SK-N-SH (cell line): Measurements from ENCODE around the gene PNKD. TPM values are rescaled to one million over a fixed set of nuclear protein-coding genes. Genes with fewer than 3 reads are reported as not detected.

Experiments
- CTCF ChIA-PET: fragments of 300-600, 350-600 bp; formaldehyde crosslinking; extraction: SDS; loops from one replicate; lab custom pipeline; 2021; lab: Yijun Ruan, JAX
- POLR2A ChIA-PET: fragments of 350-600 bp; sonication (Branson Sonifier 250); formaldehyde crosslinking; extraction: SDS; loops from one replicate; lab custom pipeline; 2020; ENCODE audit warnings: antibody characterized with exemption, inconsistent platforms; lab: Yijun Ruan, JAX
- DNase-seq: peaks from one replicate; pipeline ENCODE4 v3.0.0; 2012
- H2AFZ ChIP-seq: fragments of 200-600 bp; sonication (generic); 2 replicates; pipeline ENCODE4 v1.8.1; 2016; ENCODE audit warnings: antibody characterized with exemption, mild to moderate bottlenecking, low read depth
- H3F3A ChIP-seq: fragments of 200-600 bp; sonication (generic); replicated peaks from 2 replicates; pipeline ENCODE3; 2016; ENCODE audit warnings: antibody characterized with exemption, mild to moderate bottlenecking; ENCODE audit not compliant: insufficient read depth
- H3K27ac ChIP-seq, 2 experiments: fragments of 200-500 bp in 1 of 2; fragments of 200-600 bp in 1 of 2; sonication (Bioruptor generic) in 1 of 2; sonication (generic), shearing (Covaris generic) in 1 of 2; 2 replicates each; pipeline versions ENCODE4 v1.5.1 to v1.6.1; 2014 to 2016; ENCODE audit warnings: low read depth in 2 of 2, inconsistent platforms in 1 of 2, low read length in 1 of 2, mild to moderate bottlenecking in 1 of 2, mixed read lengths in 1 of 2
- H3K27me3 ChIP-seq: fragments of 200-600 bp; sonication (generic), shearing (Covaris generic); 2 replicates; pipeline ENCODE4 v1.6.1; 2016; ENCODE audit warnings: mixed run types; ENCODE audit not compliant: insufficient read depth
- H3K36me3 ChIP-seq, 2 experiments: fragments of 200-500 bp in 1 of 2; fragments of 200-600 bp in 1 of 2; sonication (Bioruptor generic) in 1 of 2; sonication (generic) in 1 of 2; replicated peaks in 1 of 2; 2 replicates each; pipeline versions ENCODE3 to v1.5.1; 2014 to 2016; ENCODE audit warnings: low read length in 1 of 2, mild to moderate bottlenecking in 1 of 2; ENCODE audit not compliant: insufficient read depth in 2 of 2, control insufficient read depth in 1 of 2
- H3K4me1 ChIP-seq, 2 experiments: fragments of 200-500 bp in 1 of 2; fragments of 200-600 bp in 1 of 2; sonication (Bioruptor generic) in 1 of 2; sonication (generic), shearing (Covaris generic) in 1 of 2; 2 replicates each; pipeline versions ENCODE4 v1.5.1 to v1.6.1; 2014 to 2016; ENCODE audit warnings: low read depth in 1 of 2, low read length in 1 of 2, mixed run types in 1 of 2; ENCODE audit not compliant: insufficient read depth in 2 of 2, control insufficient read depth in 1 of 2
- H3K4me2 ChIP-seq: fragments of 200-600 bp; sonication (generic), shearing (Covaris generic); 2 replicates; pipeline ENCODE4 v1.6.1; 2017; ENCODE audit warnings: mixed run types
- H3K4me3 ChIP-seq, 2 experiments: fragments of 200-500 bp in 1 of 2; fragments of 200-600 bp in 1 of 2; sonication (Bioruptor generic) in 1 of 2; sonication (generic), shearing (Covaris generic) in 1 of 2; 2 replicates each; pipeline versions ENCODE4 v1.5.1 to v1.8.1; 2014 to 2016; ENCODE audit warnings: low read depth in 2 of 2, inconsistent platforms in 1 of 2, low read length in 1 of 2, mild to moderate bottlenecking in 1 of 2, mixed read lengths in 1 of 2, moderate library complexity in 1 of 2
- H3K79me2 ChIP-seq: fragments of 200-600 bp; sonication (generic); 2 replicates; pipeline ENCODE4 v1.8.1; 2017; ENCODE audit warnings: mild to moderate bottlenecking; ENCODE audit not compliant: insufficient read depth
- H3K9ac ChIP-seq: fragments of 200-600 bp; sonication (generic); 2 replicates; pipeline ENCODE4 v1.6.1; 2017; ENCODE audit warnings: mixed run types
- H3K9me2 ChIP-seq: fragments of 200-600 bp; sonication (generic); 2 replicates; pipeline ENCODE4 v1.6.1; 2017; ENCODE audit warnings: mixed run types
- H3K9me3 ChIP-seq: fragments of 200-600 bp; sonication (generic); 2 replicates; pipeline ENCODE4 v1.6.1; 2017; ENCODE audit warnings: mixed run types, mild to moderate bottlenecking, moderate library complexity
- H4K20me1 ChIP-seq: fragments of 200-600 bp; sonication (generic); 2 replicates; pipeline ENCODE4 v1.6.1; 2017; ENCODE audit warnings: mild to moderate bottlenecking, mixed run types; ENCODE audit not compliant: insufficient read depth
- FOXM1 ChIP-seq: IDR thresholded peaks from 2 replicates; pipeline ENCODE4 v1.4.0; 2012; ENCODE audit warnings: low read depth, mild to moderate bottlenecking
- GATA2 ChIP-seq: sonication (generic); formaldehyde crosslinking; IDR thresholded peaks from 2 replicates; pipeline ENCODE4 v1.5.0; 2020; ENCODE audit warnings: mild to moderate bottlenecking, missing genetic modification reagents
- JUND ChIP-seq: IDR thresholded peaks from 2 replicates; pipeline ENCODE4 v1.4.0; 2012
- NRF1 ChIP-seq: IDR thresholded peaks from 2 replicates; pipeline ENCODE4 v1.6.1; 2012; ENCODE audit warnings: low read depth, mild to moderate bottlenecking, low read length
- PBX3 ChIP-seq: IDR thresholded peaks from 2 replicates; pipeline ENCODE4; 2012
- REST ChIP-seq: IDR thresholded peaks from 2 replicates; pipeline ENCODE4 v1.6.1; 2012; ENCODE audit warnings: mild to moderate bottlenecking, low read depth, low read length, moderate library complexity
- SMC3 ChIP-seq: IDR thresholded peaks from 2 replicates; pipeline ENCODE4 v1.6.1; 2012; ENCODE audit warnings: low read depth, low read length, improper control_type of control experiment
- USF1 ChIP-seq: IDR thresholded peaks from 2 replicates; pipeline ENCODE4 v1.4.0; 2012; ENCODE audit warnings: low read depth, borderline replicate concordance
- USF2 ChIP-seq: fragments of 150-350 bp; IDR thresholded peaks from 2 replicates; pipeline ENCODE4 v1.6.1; 2017; ENCODE audit warnings: antibody characterized with exemption, low read length, low read depth, borderline replicate concordance
- WGBS: methylation state at CpG from one replicate; pipeline ENCODE4 v1.1.6; 2017; ENCODE audit warnings: low lambda C conversion rate; 5-methylcytosine and 5-hydroxymethylcytosine counted together
- polyA plus RNA-seq, 3 experiments: library from polyadenylated mRNA; depleted of rRNA; stranded (reverse); fragments of >200 nt; gene quantifications; 2 replicates each; pipeline ENCODE4 v1.2.3, GENCODE V29; 2012

PNKD gene
- polyA plus RNA-seq, 1 of the 3 experiments (the other 2 are of a cell fraction), result 101 TPM

- Histone ChIP-seq H2AFZ (no peak overlapping the region), H3K4me3 (peak overlapping the region in 1 of 2 experiments; percentile 85; a peak in 1 of 4 replicates), H3K9me2 (no peaks in the 10 kb centered on the region), H3K27ac (no peak overlapping the region), H3F3A (no peaks in the 10 kb centered on the region), H3K9me3 (no peaks in the 10 kb centered on the region), H3K4me1 (peaks cover 14 to 19% of the 10 kb centered on the region in 2 experiments; a peak in 1 of 4 replicates), H4K20me1 (peaks cover 6% of the 10 kb centered on the region; the same call in 1 of the 2 replicates), H3K27me3 (no peaks in the 10 kb centered on the region), H3K4me2 (peak overlapping the region; percentile 94; the same call in 1 of the 2 replicates), H3K9ac (no peak overlapping the region), H3K79me2 (peaks cover 47% of the 10 kb centered on the region), H3K36me3 (peaks cover 28 to 34% of the 10 kb centered on the region in 2 experiments)
- no peak for DNase-seq
- 71% methylated on average over 5 of the region's 5 CpGs for WGBS
- ChIA-PET CTCF (interaction anchor here (0.5 to 5.7 kb wide), 23 partner anchors 10 to 429 kb away, joined by 3 to 47 read pairs (median 5); partner anchors contain the start of genes CATIP and GPBAR1), POLR2A (no interaction called here)
- no peak for TF ChIP-seq REST
- TF ChIP-seq FOXM1, result no peak
- no peak for TF ChIP-seq JUND
- TF ChIP-seq NRF1, result no peak
- no peak for TF ChIP-seq SMC3
- TF ChIP-seq USF2, result no peak
- no peak for TF ChIP-seq PBX3
- no peak for TF ChIP-seq GATA2 (CRISPR knock-in tag)
- no peak for TF ChIP-seq USF1
These were observed 1.7 kb downstream of the PNKD start for GRCh38 chr2:218271865-218272530.
